ENCODE data around the gene HOXD4.

The HOXD4 gene

DNA sequence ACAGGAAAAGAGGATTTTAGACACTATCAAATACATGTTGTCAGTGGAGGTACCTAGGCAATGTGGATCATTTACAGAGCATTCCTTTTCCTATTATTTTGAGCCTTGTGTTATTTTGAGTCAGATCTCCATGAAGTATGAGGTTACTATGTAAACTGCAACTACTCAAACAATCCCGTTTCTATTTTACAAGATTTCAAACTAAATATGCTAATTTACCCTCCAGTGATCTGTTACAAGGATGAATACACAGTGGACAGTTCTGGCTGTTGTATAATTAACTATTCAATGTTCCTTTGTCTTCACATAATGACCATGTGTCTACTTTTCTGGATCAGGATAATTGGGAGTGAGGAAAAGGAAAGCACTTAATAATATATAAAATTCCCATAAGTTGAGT, 41.7 kb downstream of the HOXD4 start:
- no peak for DNase-seq

DNA sequence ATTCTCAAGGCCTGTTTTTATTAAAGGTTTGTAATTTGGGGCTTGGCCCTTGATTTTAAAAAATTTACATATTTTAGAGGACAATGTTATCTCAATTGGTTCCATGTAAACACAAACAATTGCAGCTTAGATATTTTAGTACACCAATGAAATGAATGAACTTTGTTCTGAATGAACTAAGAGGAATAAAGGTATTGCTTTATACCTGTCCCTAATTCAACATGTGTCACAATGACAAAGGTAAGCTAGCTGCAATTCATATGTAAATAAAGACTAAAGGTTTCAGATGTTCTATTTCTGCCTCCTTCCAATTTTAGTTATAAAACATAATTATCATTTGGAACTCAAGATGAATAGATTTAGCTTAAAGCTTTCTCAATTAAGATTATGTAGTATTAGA, 48.6 kb downstream of the HOXD4 start:
- DNase-seq = no peak

DNA sequence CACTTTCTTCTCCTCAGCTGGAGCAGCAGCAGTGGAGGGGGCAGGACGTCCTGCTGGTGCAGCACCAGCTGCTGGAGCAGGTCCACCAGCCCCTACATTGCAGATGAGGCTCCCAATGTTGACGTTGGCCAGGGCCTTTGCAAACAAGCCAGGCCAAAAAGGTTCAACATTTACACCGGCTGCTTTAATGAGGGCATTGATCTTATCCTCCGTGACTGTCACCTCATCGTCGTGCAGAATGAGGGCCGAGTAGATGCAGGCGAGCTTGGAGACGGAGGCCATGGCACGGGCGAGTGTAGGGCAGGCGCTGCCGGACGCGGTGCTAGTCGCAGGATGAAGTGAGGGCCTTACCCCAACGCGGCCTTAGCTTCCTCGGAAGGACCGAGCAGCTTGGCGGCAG, 49.6 kb downstream of the HOXD4 start:
- no peak for DNase-seq

DNA sequence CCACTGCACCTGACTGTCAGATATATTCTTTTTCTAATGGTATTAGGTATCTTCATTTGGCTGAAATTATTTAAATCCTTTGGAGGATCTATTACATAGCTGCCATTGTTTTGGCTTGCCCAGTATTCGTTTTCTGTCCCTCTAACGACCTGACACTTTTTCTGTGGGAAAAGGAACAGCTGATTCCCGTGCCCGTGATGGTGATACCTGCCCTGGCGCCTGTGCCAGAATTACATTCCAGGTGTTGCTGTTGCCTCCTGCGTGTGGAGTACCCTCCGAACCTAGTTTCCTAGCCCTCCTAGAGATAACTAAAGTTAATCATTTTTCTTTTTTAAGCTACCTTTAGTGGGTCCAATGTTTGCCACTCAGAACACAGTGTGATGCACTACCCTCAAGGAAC, 51.1 kb downstream of the HOXD4 start:
- DNase-seq = no peak

Data from NCI-H187 treated with DMSO at 0.1 percent for 48 hours (cell line).